GM23338 (cell line): ENCODE measurements around the gene UNC45A. TPM values are rescaled to one million over a fixed set of nuclear protein-coding genes. Genes with fewer than 3 reads are reported as not detected.

Experiments
- ATAC-seq: fragments of 200-7000 bp; cut with Tn5 transposase; 3 replicates; pipeline ENCODE4 v1.9.1; 2020
- DNase-seq: peaks from one replicate; pipeline ENCODE4 v3.0.0-alpha.2; 2015; ENCODE audit warnings: low spot score
- H2AFZ ChIP-seq: fragments of 200-600 bp; sonication (generic); 2 replicates; pipeline ENCODE4 v1.8.0; 2016; ENCODE audit warnings: antibody characterized with exemption, mild to moderate bottlenecking, moderate library complexity
- H3F3A ChIP-seq: fragments of 200-600 bp; sonication (generic); replicated peaks from 2 replicates; pipeline ENCODE4 v1.8.0; 2017; ENCODE audit warnings: antibody characterized with exemption, mixed run types, low read depth
- H3K27ac ChIP-seq: fragments of 200-600 bp; sonication (generic); 2 replicates; pipeline ENCODE4 v1.6.1; 2016; ENCODE audit warnings: low read depth
- H3K27me3 ChIP-seq: fragments of 200-600 bp; sonication (generic); 2 replicates; pipeline ENCODE4 v1.8.0; 2016; ENCODE audit warnings: mild to moderate bottlenecking, mixed run types, moderate library complexity; ENCODE audit not compliant: insufficient read depth
- H3K36me3 ChIP-seq: fragments of 200-600 bp; sonication (generic); 2 replicates; pipeline ENCODE4 v1.8.0; 2016; ENCODE audit warnings: mild to moderate bottlenecking; ENCODE audit not compliant: insufficient read depth
- H3K4me1 ChIP-seq: fragments of 200-600 bp; sonication (generic); 2 replicates; pipeline ENCODE4 v1.8.0; 2016; ENCODE audit warnings: mild to moderate bottlenecking, moderate library complexity; ENCODE audit not compliant: insufficient read depth
- H3K4me2 ChIP-seq: fragments of 200-600 bp; sonication (generic); 2 replicates; pipeline ENCODE4 v1.7.1; 2017; ENCODE audit warnings: mixed run types
- H3K4me3 ChIP-seq: fragments of 200-600 bp; sonication (generic); 2 replicates; pipeline ENCODE4 v1.6.1; 2016; ENCODE audit warnings: mixed run types
- H3K79me2 ChIP-seq: fragments of 200-600 bp; sonication (generic); replicated peaks from 2 replicates; pipeline ENCODE4 v1.8.0; 2017; ENCODE audit warnings: mild to moderate bottlenecking; ENCODE audit not compliant: insufficient read depth
- H3K9me2 ChIP-seq: fragments of 200-600 bp; sonication (generic); 2 replicates; pipeline ENCODE4 v1.8.0; 2017; ENCODE audit not compliant: insufficient read depth
- H4K20me1 ChIP-seq: fragments of 200-600 bp; sonication (generic); replicated peaks from 2 replicates; pipeline ENCODE4 v1.8.0; 2017; ENCODE audit warnings: mild to moderate bottlenecking; ENCODE audit not compliant: insufficient read depth
- H3K27ac Mint-ChIP-seq: 2 replicates; pipeline ENCODE4 v1.8.0; 2020; ENCODE audit warnings: inconsistent platforms, mild to moderate bottlenecking, moderate library complexity, mixed read lengths
- H3K27me3 Mint-ChIP-seq: 3 replicates; pipeline ENCODE4 v1.8.0; 2022; ENCODE audit warnings: low read depth, mild to moderate bottlenecking, moderate library complexity, mixed read lengths, inconsistent platforms; ENCODE audit not compliant: insufficient read depth, poor library complexity
- H3K36me3 Mint-ChIP-seq: 3 replicates; pipeline ENCODE4 v1.8.0; 2021; ENCODE audit warnings: low read depth, mild to moderate bottlenecking, inconsistent platforms, moderate library complexity, mixed read lengths
- H3K4me1 Mint-ChIP-seq: 3 replicates; pipeline ENCODE4 v1.8.0; 2020; ENCODE audit warnings: mild to moderate bottlenecking, inconsistent platforms, mixed read lengths
- H3K4me3 Mint-ChIP-seq: 3 replicates; pipeline ENCODE4 v1.8.0; 2021; ENCODE audit warnings: moderate library complexity, mild to moderate bottlenecking, inconsistent platforms, mixed read lengths
- H3K9me3 Mint-ChIP-seq: 3 replicates; pipeline ENCODE4 v1.8.0; 2020; ENCODE audit warnings: moderate library complexity, mild to moderate bottlenecking, inconsistent platforms, mixed read lengths
- CREB1 ChIP-seq: fragments of 250-450 bp; sonication (Bioruptor Pico); IDR thresholded peaks from 2 replicates; pipeline ENCODE4 v1.5.0; 2020; ENCODE audit warnings: low read depth, mild to moderate bottlenecking, moderate library complexity
- CTCF ChIP-seq, 2 experiments: fragments of 200-600 bp in 1 of 2; sonication (generic) in 1 of 2; conservative IDR thresholded peaks; 2 replicates each; pipeline versions ENCODE4 v1.5.1 to v1.6.1; 2016 to 2017; ENCODE audit warnings: antibody characterized with exemption in 2 of 2, low read depth in 2 of 2, mild to moderate bottlenecking in 2 of 2, moderate library complexity in 1 of 2
- ETS1 ChIP-seq: IDR thresholded peaks from 2 replicates; pipeline ENCODE4 v1.6.1; 2016; ENCODE audit warnings: antibody characterized with exemption
- EZH2 ChIP-seq: fragments of 200-600 bp; sonication (generic); IDR thresholded peaks from one replicate; pipeline ENCODE4 v1.8.0; 2017; ENCODE audit warnings: antibody characterized with exemption, mild to moderate bottlenecking, low read depth; ENCODE audit not compliant: unreplicated experiment
- EZH2phosphoT487 ChIP-seq: fragments of 200-600 bp; sonication (generic); IDR thresholded peaks from one replicate; pipeline ENCODE4 v1.8.1; 2018; ENCODE audit warnings: antibody characterized with exemption; ENCODE audit not compliant: unreplicated experiment
- JUNB ChIP-seq: IDR thresholded peaks from one replicate; pipeline ENCODE4 v1.6.1; 2016; ENCODE audit warnings: antibody characterized with exemption; ENCODE audit not compliant: unreplicated experiment
- NANOG ChIP-seq: IDR thresholded peaks from 2 replicates; pipeline ENCODE4 v1.6.1; 2016; ENCODE audit warnings: antibody characterized with exemption, borderline replicate concordance
- POLR2AphosphoS5 ChIP-seq: IDR thresholded peaks from 2 replicates; pipeline ENCODE4 v1.6.1; 2016; ENCODE audit warnings: antibody characterized with exemption, low read depth
- REST ChIP-seq: IDR thresholded peaks from one replicate; pipeline ENCODE4 v1.6.1; 2018; ENCODE audit warnings: antibody characterized with exemption; ENCODE audit not compliant: unreplicated experiment
- STAT1 ChIP-seq: IDR thresholded peaks from one replicate; pipeline ENCODE4 v1.6.1; 2016; ENCODE audit warnings: antibody characterized with exemption; ENCODE audit not compliant: unreplicated experiment
- ZNF114 ChIP-seq: fragments of 250-450 bp; sonication (Bioruptor Pico); IDR thresholded peaks from 2 replicates; pipeline ENCODE4 v1.5.0; 2020; ENCODE audit warnings: mild to moderate bottlenecking, moderate library complexity
- ZNF331 ChIP-seq: fragments of 250-450 bp; sonication (Bioruptor Pico); IDR thresholded peaks from 2 replicates; pipeline ENCODE4 v1.5.0; 2020; ENCODE audit warnings: low read depth, mild to moderate bottlenecking, moderate library complexity
- ZNF462 ChIP-seq: fragments of 250-450 bp; sonication (Bioruptor Pico); IDR thresholded peaks from 2 replicates; pipeline ENCODE4 v1.5.0; 2020; ENCODE audit warnings: mild to moderate bottlenecking, moderate library complexity
- polyA plus RNA-seq: library from polyadenylated mRNA; unstranded; fragments of >200 nt; fragmentation: Nextera tagmentation; extraction: Ambion mirVana; gene quantifications from 2 replicates; pipeline ENCODE4 v1.2.1, GENCODE V29; 2016
- total RNA-seq: library from RNA; depleted of rRNA; stranded (reverse); fragments of >200 nt; shearing (Covaris generic); gene quantifications from 2 replicates; pipeline ENCODE4 v1.2.3, GENCODE V29; 2014

The UNC45A gene
- total and polyA plus RNA-seq, 2 experiments from 2014 or later: 40.2 to 86.8 TPM

GRCh38 chr15:90901175-90902039 lies 33.7 kb upstream of the UNC45A start:
- peak overlapping the region; percentile 79 for H3K4me2 ChIP-seq
- no peaks in the 10 kb centered on the region for H3K36me3 ChIP-seq
- Mint-ChIP-seq H3K4me1 (peaks cover 15% of the 10 kb centered on the region), H3K9me3 (no peaks in the 10 kb centered on the region; the same call in 2 of the 3 replicates), H3K27me3 (peaks cover 24% of the 10 kb centered on the region), H3K36me3 (peaks cover 7% of the 10 kb centered on the region), H3K27ac (no peak overlapping the region), H3K4me3 (peak overlapping the region; percentile 86)
- no peak for TF ChIP-seq REST
- TF ChIP-seq ZNF114: no peak
- no peak for TF ChIP-seq ZNF331 (CRISPR knock-in tag)
- TF ChIP-seq EZH2: no peak
- no peak for TF ChIP-seq EZH2phosphoT487
- no peak for TF ChIP-seq NANOG
- no peak for TF ChIP-seq CREB1
- TF ChIP-seq JUNB: no peak
- TF ChIP-seq ZNF462 (CRISPR knock-in tag): no peak
- no peak for TF ChIP-seq CTCF (conservative IDR thresholded peaks at IDR 0.05; ENCODE audit: low read depth in 2 of 2)
- TF ChIP-seq STAT1: no peak
- TF ChIP-seq POLR2AphosphoS5: no peak
- no peak for TF ChIP-seq ETS1
- H3K79me2 ChIP-seq: no peaks in the 10 kb centered on the region
- H3F3A ChIP-seq: peaks cover 15% of the 10 kb centered on the region
- H3K27ac ChIP-seq: no peak overlapping the region
- H3K4me1 ChIP-seq: peaks cover 18% of the 10 kb centered on the region
- peak; percentile 25 for DNase-seq
- peak overlapping the region; percentile 83 for H3K4me3 ChIP-seq
- H4K20me1 ChIP-seq: no peaks in the 10 kb centered on the region
- H2AFZ ChIP-seq: peak overlapping the region; percentile 85
- H3K9me2 ChIP-seq: no peaks in the 10 kb centered on the region
- H3K27me3 ChIP-seq: peaks cover 24% of the 10 kb centered on the region
- ATAC-seq: no peak
